Activated CD4-positive, CD25-positive, alpha-beta regulatory T cell treated with anti-CD3 and anti-CD28 coated beads, Interleukin-2, amount 50 U/mL, for 16 hours (primary cell): ENCODE results near the gene KLK5.

Experiments
- DNase-seq: peaks from one replicate; pipeline ENCODE4 v3.0.0-alpha.2; 2020; ENCODE audit warnings: low read depth, low spot score

Gene KLK5

GRCh38 chr19:50968716-50969412 lies 16.0 kb upstream of the KLK5 start:
- no peak for DNase-seq

- no peak for DNase-seq
Observed at GRCh38 chr19:50967929-50968715, 15.3 kb upstream of the KLK5 start.

- DNase-seq: no peak
Observed at GRCh38 chr19:50964266-50964665, 11.4 kb upstream of the KLK5 start.

GRCh38 chr19:50963381-50963780 lies 10.5 kb upstream of the KLK5 start:
- DNase-seq: no peak

- no peak for DNase-seq
Observed at GRCh38 chr19:50962245-50962644, 9.4 kb upstream of the KLK5 start.

GRCh38 chr19:50959731-50960500 lies 7.1 kb upstream of the KLK5 start:
- no peak for DNase-seq

- DNase-seq: no peak
Observed at GRCh38 chr19:50957587-50957986, 4.7 kb upstream of the KLK5 start.

GRCh38 chr19:50949861-50950260 lies 3.0 kb downstream of the KLK5 start:
- DNase-seq: no peak

- no peak for DNase-seq
Observed at GRCh38 chr19:50947123-50947522, 5.7 kb downstream of the KLK5 start.

- no peak for DNase-seq
Observed at GRCh38 chr19:50944795-50945194, 8.0 kb downstream of the KLK5 start.

- DNase-seq: no peak
Observed at GRCh38 chr19:50943074-50943828, 9.6 kb downstream of the KLK5 start.

- no peak for DNase-seq
Observed at GRCh38 chr19:50939596-50939995, 13.2 kb downstream of the KLK5 start.

GRCh38 chr19:50933640-50934039 lies 19.2 kb downstream of the KLK5 start:
- no peak for DNase-seq

GRCh38 chr19:50932690-50933083 lies 20.2 kb downstream of the KLK5 start:
- no peak for DNase-seq

GRCh38 chr19:50932018-50932689 lies 20.7 kb downstream of the KLK5 start:
- no peak for DNase-seq

- DNase-seq: no peak
Observed at GRCh38 chr19:50931023-50931422, 21.8 kb downstream of the KLK5 start.

- no peak for DNase-seq
Observed at GRCh38 chr19:50928831-50929230, 24.0 kb downstream of the KLK5 start.

GRCh38 chr19:50926144-50926543 lies 26.7 kb downstream of the KLK5 start:
- DNase-seq: no peak

- DNase-seq: no peak
Observed at GRCh38 chr19:50925734-50926133, 27.1 kb downstream of the KLK5 start.

GRCh38 chr19:50924586-50924985 lies 28.3 kb downstream of the KLK5 start:
- no peak for DNase-seq

- DNase-seq: peak; percentile 67
Observed at GRCh38 chr19:50922317-50922853, 30.5 kb downstream of the KLK5 start.
